Measurements from ENCODE around the gene FOXA2.
"Not testable (repeated sequence)": the region's sequence is repeated elsewhere in the genome, so short reads cannot be mapped to it uniquely, and the experiment has no call there.

FOXA2 gene

GRCh38 chr20:22567944-22568871 lies 16.2 kb downstream of the FOXA2 start:
- no peak for DNase-seq

DNA sequence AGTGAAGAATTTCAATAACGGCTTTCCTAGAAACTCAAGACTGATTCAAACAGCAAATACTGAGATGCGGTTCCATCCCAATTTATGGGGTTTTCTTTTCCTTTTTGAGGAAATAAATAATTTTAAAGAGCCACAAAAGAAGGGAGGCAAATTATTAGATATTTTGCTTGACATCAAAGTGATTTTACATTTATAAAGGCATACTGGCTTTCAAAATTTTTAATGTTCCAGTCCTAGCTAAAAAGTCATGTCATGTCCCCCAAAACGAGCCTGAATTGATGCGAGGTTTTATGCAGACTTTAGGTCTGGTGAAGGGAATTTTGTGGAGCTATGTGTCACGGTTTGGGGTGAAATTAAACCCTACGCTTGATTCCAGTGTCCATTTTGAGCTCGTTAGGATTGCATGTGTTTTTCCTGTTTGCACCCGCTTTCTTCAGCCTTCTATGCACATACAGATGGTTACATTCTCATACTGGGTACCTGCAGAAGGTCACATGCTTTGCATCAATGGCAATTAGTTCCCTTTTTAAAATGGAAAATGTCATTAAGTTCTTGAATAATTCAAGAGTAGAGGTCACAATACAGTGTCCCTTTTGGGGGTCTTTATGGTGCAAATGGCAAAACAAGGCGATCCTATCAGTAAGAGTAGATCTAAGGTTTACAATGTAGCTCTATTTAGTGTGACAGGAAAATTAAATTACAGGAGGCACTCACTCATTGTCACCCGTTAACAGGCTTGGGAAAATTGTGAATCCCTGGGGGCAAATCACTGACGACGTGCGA lies 17.3 kb downstream of the FOXA2 start:
- DNase-seq, result no peak

DNA sequence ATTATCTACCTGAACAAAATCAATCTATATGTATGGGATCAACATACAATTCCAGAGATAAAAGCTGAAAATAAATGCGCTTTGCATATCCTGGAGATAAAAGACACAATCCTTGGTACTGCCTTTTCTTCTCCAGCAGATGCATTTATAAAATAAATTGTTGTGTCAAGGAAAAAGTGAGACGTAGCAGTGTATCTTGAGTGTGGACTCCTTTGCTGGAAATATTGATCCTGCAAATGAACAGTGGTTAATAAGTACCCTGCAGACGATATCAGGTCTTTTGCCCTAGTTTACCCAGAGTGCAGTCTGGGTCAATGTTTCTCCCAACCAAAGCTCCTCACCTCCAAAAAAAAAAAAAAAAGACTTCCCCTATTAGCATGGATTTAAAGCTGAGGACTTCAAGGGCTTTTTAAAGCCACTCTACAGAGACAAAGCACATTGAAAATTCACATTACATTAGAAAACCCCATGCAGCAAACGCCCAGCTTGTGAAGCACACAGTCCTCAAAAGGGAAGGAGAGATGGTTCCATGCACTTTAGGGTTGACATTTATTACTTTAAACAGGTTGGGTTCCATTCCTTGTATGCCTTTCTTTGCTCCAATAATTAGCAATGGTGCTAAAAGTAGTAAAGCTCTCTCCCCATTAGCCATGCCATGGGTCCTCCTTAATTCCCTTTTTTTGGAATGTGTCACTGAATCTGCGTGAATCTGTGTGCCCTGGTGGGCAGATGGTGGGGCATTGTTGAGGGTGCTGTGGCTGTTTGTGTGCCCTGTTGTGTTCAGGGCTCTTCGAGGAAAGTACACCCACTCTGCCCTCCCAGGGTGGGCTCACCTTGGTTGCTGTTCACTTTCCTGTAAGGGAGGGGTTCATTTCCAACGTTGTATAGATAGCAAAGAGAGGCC lies 21.1 kb downstream of the FOXA2 start:
- no peak for DNase-seq

DNA sequence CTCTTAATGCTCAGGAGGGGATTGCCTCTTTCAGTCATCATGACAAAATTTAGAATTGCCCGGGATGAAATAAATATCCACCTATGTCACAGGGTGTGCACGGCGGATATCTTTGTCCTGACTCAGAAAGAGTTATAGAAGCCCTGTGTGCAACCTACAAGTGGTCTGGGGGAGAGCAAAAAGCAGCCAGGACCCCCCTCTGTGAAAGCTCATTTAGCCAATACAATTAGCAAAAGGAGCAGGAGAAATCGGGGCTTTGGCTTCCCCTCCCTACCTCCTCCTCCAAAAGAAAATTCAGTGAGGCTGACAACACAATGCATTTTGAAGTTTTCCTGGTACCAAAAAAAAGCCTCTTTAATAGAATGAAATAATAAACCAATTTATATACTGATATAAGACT lies 21.8 kb downstream of the FOXA2 start:
- DNase-seq, result no peak

GRCh38 chr20:22561965-22562577 lies 22.3 kb downstream of the FOXA2 start:
- no peak for DNase-seq

DNA sequence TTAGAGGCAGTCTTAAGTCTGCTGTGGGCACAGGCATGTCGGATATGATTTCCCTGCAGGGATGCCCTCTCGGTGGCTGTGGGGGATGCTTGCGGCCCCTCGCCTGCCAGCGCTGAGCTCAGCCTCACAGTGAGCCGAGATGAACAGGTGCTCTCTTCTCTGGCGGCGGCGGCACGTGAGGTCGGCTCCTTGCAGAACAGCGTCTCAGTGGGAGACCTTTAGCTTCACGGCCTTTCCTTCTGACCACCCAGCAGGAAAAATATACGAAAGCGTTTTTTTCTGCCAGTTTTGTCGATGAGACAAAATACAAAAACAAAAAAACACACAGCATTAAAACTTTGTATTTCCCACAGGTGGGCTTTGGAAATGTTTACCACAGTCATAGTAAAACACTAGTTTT lies 23.6 kb downstream of the FOXA2 start:
- no peak for DNase-seq

DNA sequence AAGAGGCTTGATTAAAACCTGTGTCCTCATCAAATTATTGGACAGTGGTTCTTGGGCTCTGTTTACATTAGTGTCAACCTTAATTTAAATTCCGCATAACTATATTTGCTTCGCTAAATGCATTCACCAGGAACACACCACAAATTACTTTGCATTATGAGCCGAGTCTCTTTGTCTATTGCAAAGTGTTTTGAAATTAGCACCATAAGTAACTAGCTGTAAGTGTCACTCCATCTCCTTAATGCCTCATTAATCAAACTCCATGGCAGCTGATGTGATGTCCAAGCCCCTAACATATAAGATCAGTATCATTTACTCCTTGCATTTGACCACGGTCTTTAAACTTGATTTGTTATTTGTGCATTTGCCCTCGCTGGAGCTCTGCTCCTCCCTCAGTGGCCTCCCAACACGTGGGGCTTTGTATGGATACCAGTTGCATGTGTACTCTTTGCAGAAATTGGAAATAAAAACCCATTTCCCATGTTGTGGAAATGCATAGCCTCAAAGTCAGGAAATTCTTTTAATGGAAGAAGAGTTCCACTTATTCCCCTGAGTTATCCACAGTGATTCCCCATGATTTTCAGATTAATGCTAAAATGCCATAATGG lies 24.6 kb downstream of the FOXA2 start:
- DNase-seq, result no peak

- no peak for DNase-seq
Measured at GRCh38 chr20:22557403-22558276, 26.7 kb downstream of the FOXA2 start.

GRCh38 chr20:22556565-22557056 lies 27.8 kb downstream of the FOXA2 start:
- DNase-seq, result no peak

- DNase-seq, result no peak
Measured at GRCh38 chr20:22555791-22556564, 28.4 kb downstream of the FOXA2 start.

- no peak for DNase-seq
Measured at GRCh38 chr20:22554391-22554790, 30.0 kb downstream of the FOXA2 start.

DNA sequence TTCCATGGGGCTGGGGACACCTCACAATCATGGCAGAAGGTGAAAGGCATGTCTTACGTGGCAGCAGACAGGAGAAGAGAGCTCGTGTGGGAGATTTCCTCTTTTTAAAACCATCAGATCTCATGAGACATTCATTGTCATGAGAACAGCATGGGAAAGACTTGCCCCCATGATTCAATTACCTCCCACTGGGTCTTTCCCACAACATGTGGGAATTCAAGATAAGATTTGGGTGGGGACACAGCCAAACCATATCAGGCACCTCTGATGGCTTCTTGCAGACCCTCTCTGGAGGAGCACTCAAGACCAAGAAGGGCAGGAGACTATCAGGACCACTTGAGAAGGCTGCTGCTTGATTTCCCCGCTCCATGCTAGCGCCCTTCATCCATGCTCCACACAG lies 33.9 kb downstream of the FOXA2 start:
- not testable (repeated sequence) for DNase-seq

DNA sequence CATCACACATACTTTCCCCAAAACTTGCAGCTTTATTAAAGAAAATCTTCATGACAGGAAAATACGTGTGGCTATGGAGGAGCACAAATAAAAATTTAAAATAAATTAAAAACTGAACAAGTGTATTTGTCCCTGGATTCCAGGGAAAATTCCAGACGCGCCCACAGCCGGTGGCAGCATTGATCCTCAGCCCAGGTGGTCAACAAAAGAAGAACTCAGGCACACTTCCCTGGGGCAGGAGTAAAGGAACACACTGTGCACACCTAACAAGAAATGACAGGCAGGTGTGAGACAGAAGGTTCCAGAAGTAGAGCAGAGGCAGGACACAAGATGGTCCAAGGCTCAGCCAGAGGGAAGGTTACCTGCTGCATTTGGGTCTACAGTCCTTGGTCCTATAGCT lies 36.3 kb downstream of the FOXA2 start:
- DNase-seq, result no peak

DNA sequence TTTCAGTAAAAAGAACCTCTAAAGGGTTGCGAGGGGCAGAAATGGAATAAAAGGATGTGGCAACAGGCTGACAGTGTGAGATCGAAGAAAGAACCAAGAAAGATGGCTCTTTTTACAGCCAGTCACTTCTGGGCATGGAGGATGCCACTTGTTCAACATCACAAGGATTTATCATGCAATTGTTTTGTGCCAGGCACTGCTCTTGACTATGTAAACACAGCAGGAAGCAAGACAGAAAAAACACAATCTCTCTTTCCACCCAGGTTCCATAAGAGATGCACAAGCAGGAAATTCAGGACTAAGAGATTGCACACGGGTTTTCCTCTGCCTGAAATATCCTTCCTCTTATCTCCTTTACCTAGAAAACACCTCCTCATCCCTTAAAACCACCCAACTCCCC lies 38.0 kb downstream of the FOXA2 start:
- DNase-seq, result no peak

DNA sequence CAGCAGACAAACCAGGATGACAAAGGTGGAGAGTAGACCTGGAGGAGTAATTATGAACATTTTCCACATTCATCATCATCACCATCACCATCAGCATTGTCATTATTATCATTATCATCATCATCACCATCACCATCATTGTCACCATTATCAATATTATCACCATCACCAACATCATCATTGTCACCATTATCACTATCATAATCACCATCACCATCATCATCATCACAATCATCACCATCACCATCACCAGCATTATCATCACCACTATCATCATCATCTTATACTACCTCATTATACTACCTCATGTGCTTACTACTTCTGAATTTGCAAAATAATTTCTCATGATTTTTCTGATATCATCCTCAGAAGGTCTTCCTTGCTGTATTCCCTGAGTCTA lies 39.3 kb downstream of the FOXA2 start:
- no peak for DNase-seq

GRCh38 chr20:22544462-22544861 lies 39.9 kb downstream of the FOXA2 start:
- no peak for DNase-seq

DNA sequence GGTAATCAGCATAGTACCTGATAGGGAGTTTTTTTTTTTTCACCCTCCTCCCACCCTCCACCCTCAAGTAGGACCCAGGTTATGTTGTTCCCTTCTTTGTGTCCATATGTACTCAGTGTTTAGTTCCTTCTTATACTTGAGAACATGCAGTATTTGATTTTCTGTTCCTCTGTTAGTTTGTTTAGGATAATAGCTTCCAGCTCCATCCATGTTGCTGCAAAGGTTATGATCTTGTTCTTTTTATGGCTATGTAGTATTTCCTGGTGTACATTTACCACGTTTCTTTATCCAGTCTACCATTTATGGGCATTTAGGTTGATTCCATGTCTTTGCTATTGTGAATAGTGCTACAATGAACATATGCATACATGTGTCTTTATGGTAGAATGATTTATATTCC lies 41.9 kb downstream of the FOXA2 start:
- DNase-seq, result no peak

DNA sequence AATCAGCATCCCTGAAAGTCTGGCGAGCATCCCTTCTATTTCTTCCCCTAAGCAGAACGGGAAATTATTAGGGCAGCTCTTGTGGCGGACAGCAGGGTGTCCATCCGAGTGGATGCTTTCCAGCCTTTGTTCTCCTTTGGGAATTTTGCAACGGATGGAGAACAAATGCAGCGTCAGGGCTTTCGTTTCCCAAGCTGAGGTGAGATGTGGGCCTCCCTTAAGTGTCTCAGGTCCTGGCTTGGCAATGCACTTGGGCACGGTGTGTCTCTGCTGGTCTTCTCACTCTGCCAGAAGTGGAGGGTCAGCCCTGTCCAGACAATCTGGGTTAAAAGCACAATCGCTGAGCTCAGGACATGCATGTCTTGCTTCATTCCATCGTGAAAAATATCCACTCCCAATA lies 43.5 kb downstream of the FOXA2 start:
- DNase-seq, result no peak

GRCh38 chr20:22536956-22537756 lies 47.2 kb downstream of the FOXA2 start:
- DNase-seq, result no peak

All from activated CD4-positive, alpha-beta T cell treated with anti-CD3 and anti-CD28 coated beads for 48 hours (primary cell).